ENCODE measurements around the gene TRIM36. TPM values are rescaled to one million over a fixed set of nuclear protein-coding genes. Genes with fewer than 3 reads are reported as not detected.

TRIM36 gene
- total RNA-seq, 1 donor from 2014 or later: 2.4 TPM

DNA sequence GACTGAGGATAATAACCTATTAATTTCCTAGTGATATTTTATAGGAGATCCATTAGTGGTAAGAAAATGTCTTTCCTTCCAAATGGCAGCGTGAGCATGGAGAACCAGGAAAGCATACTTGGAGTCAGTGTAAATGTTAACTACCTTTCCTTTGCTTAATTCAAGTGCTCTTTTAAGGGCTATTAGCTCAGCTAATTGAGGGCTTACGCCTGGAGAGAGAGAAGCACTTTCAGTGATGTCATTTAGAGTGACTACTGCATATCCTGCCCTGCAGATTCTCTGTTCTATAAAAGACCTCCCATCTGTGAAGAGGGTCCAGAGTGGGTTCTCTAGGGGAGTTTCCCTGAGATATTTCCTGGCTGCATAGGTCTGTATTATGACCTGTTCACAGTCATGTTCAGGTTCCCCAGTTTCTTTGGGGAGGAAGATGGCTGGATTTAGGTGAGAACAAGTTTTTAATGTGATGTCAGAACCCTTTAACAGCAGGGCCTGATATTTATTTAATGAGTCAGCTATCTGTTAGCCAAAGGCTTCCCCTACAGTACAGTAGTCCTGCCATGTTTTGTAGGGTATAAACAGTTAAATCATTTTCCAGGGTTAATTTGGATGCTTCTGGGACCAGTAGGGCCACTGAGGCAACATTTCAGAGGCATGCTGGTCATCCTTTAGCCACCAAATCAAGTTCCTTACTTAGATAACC, 89.6 kb downstream of the TRIM36 start:
- no peak for DNase-seq (ENCODE audit: extremely low read depth, low read depth, low spot score)

Other genes starting within 250 kb of the TRIM36 start
- 7.3 and 10.7 TPM in 2 replicates for gene PGGT1B, start 93.0 kb upstream of the TRIM36 start, total RNA-seq
- gene CCDC112, start 126.7 kb upstream of the TRIM36 start, total RNA-seq: 9.4 and 10.6 TPM in 2 replicates